Epithelial cell of proximal tubule (primary cell): ENCODE measurements around the gene CFAP54. TPM values are rescaled to one million over a fixed set of nuclear protein-coding genes. Genes with fewer than 3 reads are reported as not detected.
"Not testable (repeated sequence)": the region's sequence is repeated elsewhere in the genome, so short reads cannot be mapped to it uniquely, and the experiment has no call there.

Experiments used
- DNase-seq: peaks from one replicate; pipeline ENCODE4 v3.0.0-alpha.2; 2011; ENCODE audit warnings: low read depth
- H3K4me3 ChIP-seq: 2 replicates; pipeline ENCODE4 v1.5.1; 2011; ENCODE audit warnings: low read depth, mild to moderate bottlenecking, low read length
- total RNA-seq: library from RNA; depleted of rRNA; stranded (reverse); fragments of >200 nt; gene quantifications from 2 replicates; pipeline ENCODE4 v1.2.3, GENCODE V29; 2015
- TF ChIP-seq, protein P1 (sequence below): conservative IDR thresholded peaks from 2 replicates; pipeline ENCODE4 v1.5.1; 2012; ENCODE audit warnings: low read depth, mild to moderate bottlenecking, low read length

CFAP54 gene
- total RNA-seq, 1 donor from 2014 or later = 0.40 TPM

- no peak for DNase-seq
- H3K4me3 ChIP-seq = no peak overlapping the region
- TF ChIP-seq, protein P1, sequence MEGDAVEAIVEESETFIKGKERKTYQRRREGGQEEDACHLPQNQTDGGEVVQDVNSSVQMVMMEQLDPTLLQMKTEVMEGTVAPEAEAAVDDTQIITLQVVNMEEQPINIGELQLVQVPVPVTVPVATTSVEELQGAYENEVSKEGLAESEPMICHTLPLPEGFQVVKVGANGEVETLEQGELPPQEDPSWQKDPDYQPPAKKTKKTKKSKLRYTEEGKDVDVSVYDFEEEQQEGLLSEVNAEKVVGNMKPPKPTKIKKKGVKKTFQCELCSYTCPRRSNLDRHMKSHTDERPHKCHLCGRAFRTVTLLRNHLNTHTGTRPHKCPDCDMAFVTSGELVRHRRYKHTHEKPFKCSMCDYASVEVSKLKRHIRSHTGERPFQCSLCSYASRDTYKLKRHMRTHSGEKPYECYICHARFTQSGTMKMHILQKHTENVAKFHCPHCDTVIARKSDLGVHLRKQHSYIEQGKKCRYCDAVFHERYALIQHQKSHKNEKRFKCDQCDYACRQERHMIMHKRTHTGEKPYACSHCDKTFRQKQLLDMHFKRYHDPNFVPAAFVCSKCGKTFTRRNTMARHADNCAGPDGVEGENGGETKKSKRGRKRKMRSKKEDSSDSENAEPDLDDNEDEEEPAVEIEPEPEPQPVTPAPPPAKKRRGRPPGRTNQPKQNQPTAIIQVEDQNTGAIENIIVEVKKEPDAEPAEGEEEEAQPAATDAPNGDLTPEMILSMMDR = no peak
These were observed 180.4 kb downstream of the CFAP54 start for GRCh38 chr12:96669786-96670185.

GRCh38 chr12:96670334-96670899 is 181.0 kb downstream of the CFAP54 start:
- TF ChIP-seq, protein P1 = no peak
- H3K4me3 ChIP-seq = no peak overlapping the region

DNA sequence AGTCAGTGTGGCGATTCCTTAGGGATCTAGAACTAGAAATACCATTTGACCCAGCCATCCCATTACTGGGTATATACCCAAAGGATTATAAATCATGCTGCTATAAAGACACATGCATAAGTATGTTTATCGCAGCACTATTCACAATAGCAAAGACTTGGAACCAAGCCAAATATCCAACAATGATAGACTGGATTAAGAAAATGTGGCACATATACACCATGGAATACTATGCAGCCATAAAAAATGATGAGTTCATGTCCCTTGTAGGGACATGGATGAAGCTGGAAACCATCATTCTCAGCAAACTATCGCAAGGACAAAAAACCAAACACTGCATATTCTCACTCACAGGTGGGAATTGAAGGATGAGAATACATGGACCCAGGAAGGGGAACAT is 186.1 kb downstream of the CFAP54 start:
- H3K4me3 ChIP-seq, DNase-seq: not testable (repeated sequence)

More at GRCh38 chr12:96670334-96670899, 181.0 kb downstream of the CFAP54 start:
- no peak for DNase-seq

GRCh38 chr12:96677363-96677762 is 188.0 kb downstream of the CFAP54 start:
- H3K4me3 ChIP-seq = no peak overlapping the region

GRCh38 chr12:96687719-96688118 is 198.3 kb downstream of the CFAP54 start:
- H3K4me3 ChIP-seq = no peak overlapping the region
- TF ChIP-seq, protein P1 = no peak
- no peak for DNase-seq

More at GRCh38 chr12:96677363-96677762, 188.0 kb downstream of the CFAP54 start:
- TF ChIP-seq, protein P1 = no peak
- no peak for DNase-seq

DNA sequence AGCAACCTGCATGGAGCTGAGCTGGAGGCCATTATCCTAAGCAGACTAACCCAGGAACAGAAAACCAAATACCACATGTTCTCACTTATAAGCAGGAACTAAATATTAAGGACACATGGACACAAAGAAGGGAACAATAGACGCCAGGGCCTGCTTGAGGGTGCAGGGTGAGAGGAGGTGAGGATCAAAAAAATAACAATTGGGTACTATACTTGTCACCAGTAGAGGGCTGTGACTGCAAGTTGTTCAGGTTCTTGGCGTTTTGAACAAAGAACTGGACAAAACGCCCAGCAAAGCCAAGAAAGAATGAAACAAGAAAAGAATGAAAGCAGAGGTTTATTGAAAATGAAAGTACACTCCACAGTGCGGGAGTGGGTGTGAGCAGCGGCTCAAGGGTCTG is 209.1 kb downstream of the CFAP54 start:
- no peak for DNase-seq

DNA sequence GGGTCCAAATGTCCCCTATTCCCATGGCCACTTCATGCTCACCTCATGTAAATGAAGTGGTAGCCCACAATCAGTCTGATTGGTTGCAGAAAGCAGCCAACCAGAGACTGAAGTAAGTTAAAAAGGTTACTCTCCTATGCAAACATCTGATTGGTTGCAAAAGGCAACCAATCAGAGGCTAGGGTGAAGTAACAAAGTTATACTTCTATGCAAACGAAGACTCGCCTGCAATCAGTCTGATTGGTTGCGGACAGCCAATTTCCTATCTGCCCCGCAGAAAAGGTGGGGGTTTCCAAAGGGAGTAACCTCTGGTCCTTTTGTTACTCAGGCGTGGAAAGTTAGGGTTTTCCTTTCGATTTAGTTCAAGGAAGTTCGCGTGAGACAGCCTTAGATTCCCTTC is 209.6 kb downstream of the CFAP54 start:
- peak overlapping the region; percentile 37 for H3K4me3 ChIP-seq
- TF ChIP-seq, protein P1 = no peak
- DNase-seq = peak; percentile 35

More for the DNA sequence above, 209.1 kb downstream of the CFAP54 start:
- TF ChIP-seq, protein P1 = peak; percentile 28
- peak overlapping the region; percentile 37 for H3K4me3 ChIP-seq
